ENCODE results near the gene APOBR.

APOBR gene

GRCh38 chr16:28528463-28528867 lies 34.0 kb downstream of the APOBR start:
- TF ChIP-seq CTCF (IDR thresholded peaks at IDR 0.05; ENCODE audit: borderline replicate concordance, control extremely low read depth, extremely low read depth, insufficient read depth, missing control alignments), result no peak
- in situ Hi-C loops (cut with MboI; ENCODE audit: low sequenced_read_pairs, unreplicated experiment), result loop anchor here (25.0 kb wide), 1 partner anchor 241 kb away; the partner anchor contains the start of gene SBK1

GRCh38 chr16:28529124-28529523 lies 34.7 kb downstream of the APOBR start:
- DNase-seq (ENCODE audit: low spot score), result no peak
- no peak for TF ChIP-seq CTCF (IDR thresholded peaks at IDR 0.05; ENCODE audit: borderline replicate concordance, control extremely low read depth, extremely low read depth, insufficient read depth, missing control alignments)
- in situ Hi-C loops (cut with MboI; ENCODE audit: low sequenced_read_pairs, unreplicated experiment), result loop anchor here (25.0 kb wide), 1 partner anchor 242 kb away; the partner anchor contains the start of gene SBK1

More at GRCh38 chr16:28528463-28528867, 34.0 kb downstream of the APOBR start:
- no peak for DNase-seq (ENCODE audit: low spot score)

DNA sequence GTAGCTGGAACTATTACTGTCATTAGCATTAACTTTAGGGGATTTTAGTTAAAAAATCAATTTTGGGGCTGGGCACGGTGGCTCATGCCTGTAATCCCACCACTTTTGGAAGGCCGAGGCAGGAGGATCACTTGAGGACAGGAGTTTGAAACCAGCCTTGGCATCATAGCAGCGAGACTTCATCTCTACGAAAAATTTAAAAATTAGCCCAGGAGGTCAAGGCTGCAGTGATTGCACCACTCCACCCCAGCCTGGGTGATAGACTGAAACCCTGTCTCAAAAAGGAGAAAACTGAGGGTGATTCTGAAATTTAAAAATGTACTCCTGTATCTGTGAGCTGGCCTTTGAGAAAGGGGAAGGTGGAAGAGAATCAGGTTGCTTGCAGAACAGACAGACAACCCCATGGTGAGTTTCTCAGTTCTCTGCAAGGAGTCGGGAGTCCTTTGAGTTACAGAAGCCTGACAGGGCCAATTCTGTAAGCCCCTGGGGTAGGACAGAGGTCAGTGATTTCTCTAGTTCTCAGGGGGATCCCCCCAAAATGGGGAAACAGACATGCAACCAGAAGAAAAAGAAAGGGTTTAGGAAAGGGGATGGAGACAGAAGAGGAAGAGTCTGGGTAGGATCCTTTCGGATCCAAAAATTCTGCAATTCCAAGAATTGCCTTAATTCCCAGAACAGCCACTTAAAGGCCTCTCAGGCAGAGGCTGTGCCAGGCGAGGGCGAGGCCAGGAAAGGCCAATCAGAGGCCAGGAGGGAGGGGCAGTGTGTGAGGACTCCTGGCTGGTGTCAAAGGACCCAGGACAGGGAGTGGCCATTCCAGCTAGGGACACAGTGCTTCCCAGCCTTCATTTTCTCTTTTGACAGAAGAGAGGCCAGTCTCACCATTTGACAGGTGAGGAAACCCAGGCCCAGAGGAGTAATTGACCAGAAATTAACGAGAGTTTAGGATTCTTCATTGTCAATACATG lies 37.6 kb downstream of the APOBR start:
- no peak for DNase-seq (ENCODE audit: low spot score)
- TF ChIP-seq CTCF (IDR thresholded peaks at IDR 0.05; ENCODE audit: borderline replicate concordance, control extremely low read depth, extremely low read depth, insufficient read depth, missing control alignments), result no peak
- in situ Hi-C loops (cut with MboI; ENCODE audit: low sequenced_read_pairs, unreplicated experiment), result loop anchor here (25.0 kb wide), 1 partner anchor 245 kb away; the partner anchor contains the start of gene SBK1

- TF ChIP-seq CTCF (IDR thresholded peaks at IDR 0.05; ENCODE audit: borderline replicate concordance, control extremely low read depth, extremely low read depth, insufficient read depth, missing control alignments), result no peak
- in situ Hi-C loops (cut with MboI; ENCODE audit: low sequenced_read_pairs, unreplicated experiment), result loop anchor here (25.0 kb wide), 1 partner anchor 246 kb away; the partner anchor contains the start of gene SBK1
- no peak for DNase-seq (ENCODE audit: low spot score)
These were observed 38.7 kb downstream of the APOBR start for GRCh38 chr16:28532940-28533647.

GRCh38 chr16:28534542-28535373 lies 40.3 kb downstream of the APOBR start:
- in situ Hi-C loops (cut with MboI; ENCODE audit: low sequenced_read_pairs, unreplicated experiment), result loop anchor here (25.0 kb wide), 1 partner anchor 247 kb away; the partner anchor contains the start of gene SBK1
- no peak for TF ChIP-seq CTCF (IDR thresholded peaks at IDR 0.05; ENCODE audit: borderline replicate concordance, control extremely low read depth, extremely low read depth, insufficient read depth, missing control alignments)
- DNase-seq (ENCODE audit: low spot score), result no peak

Data from GM13976 (cell line).